Glomerular visceral epithelial cell (primary cell): ENCODE data around the gene CLEC6A.
"Not testable (repeated sequence)": the region's sequence is repeated elsewhere in the genome, so short reads cannot be mapped to it uniquely, and the experiment has no call there.

Source experiments
- DNase-seq: peaks from one replicate; pipeline ENCODE4 v3.0.0-alpha.2; 2016; ENCODE audit errors: extremely low spot score

The CLEC6A gene

GRCh38 chr12:8495671-8496070 lies 39.9 kb downstream of the CLEC6A start:
- not testable (repeated sequence) for DNase-seq

GRCh38 chr12:8496074-8496473 lies 40.3 kb downstream of the CLEC6A start:
- not testable (repeated sequence) for DNase-seq

- peak; percentile 7 for DNase-seq
Measured at GRCh38 chr12:8499616-8500015, 43.9 kb downstream of the CLEC6A start.

- DNase-seq: no peak
Measured at GRCh38 chr12:8501720-8502119, 46.0 kb downstream of the CLEC6A start.

GRCh38 chr12:8504351-8504750 lies 48.6 kb downstream of the CLEC6A start:
- DNase-seq: no peak

- DNase-seq: no peak
Measured at GRCh38 chr12:8507596-8507995, 51.8 kb downstream of the CLEC6A start.

- no peak for DNase-seq
Measured at GRCh38 chr12:8508223-8508622, 52.5 kb downstream of the CLEC6A start.

GRCh38 chr12:8508910-8509841 lies 53.4 kb downstream of the CLEC6A start:
- no peak for DNase-seq

- no peak for DNase-seq
Measured at GRCh38 chr12:8513256-8513655, 57.5 kb downstream of the CLEC6A start, which contains the start of gene CLEC4D. Gene CLEC4D (plus strand): TSS chr12:8513503. CDS start chr12:8513733, 230 bp downstream.

- no peak for DNase-seq
Measured at GRCh38 chr12:8517971-8518370, 62.2 kb downstream of the CLEC6A start.

- DNase-seq: no peak
Measured at GRCh38 chr12:8519171-8519570, 63.4 kb downstream of the CLEC6A start.

- DNase-seq: no peak
Measured at GRCh38 chr12:8527250-8528130, 71.7 kb downstream of the CLEC6A start.
